Cardiac fibroblast (primary cell): ENCODE data around the gene GADD45G.

ENCODE experiments used
- DNase-seq, 2 donors: peaks; one replicate each; pipeline versions ENCODE4 v3.0.0 to v3.0.0-alpha.2; 2010; ENCODE audit warnings: low read depth in 2 of 2
- H3K4me3 ChIP-seq, 2 donors: replicated peaks in 1 of 2; 1 replicate in 1 of 2; 2 replicates in 1 of 2; pipeline ENCODE4 v1.5.1; 2011; ENCODE audit warnings: low read depth in 2 of 2, low read length in 2 of 2, mild to moderate bottlenecking in 2 of 2, moderate library complexity in 1 of 2
- CTCF ChIP-seq: IDR thresholded peaks from one replicate; pipeline ENCODE4 v1.5.1; 2011; ENCODE audit warnings: low read depth, mild to moderate bottlenecking, low read length, inconsistent platforms

The GADD45G gene

GRCh38 chr9:89640801-89641200 lies 36.0 kb downstream of the GADD45G start:
- no peak for DNase-seq
- no peak for TF ChIP-seq CTCF
- H3K4me3 ChIP-seq, result no peak overlapping the region

GRCh38 chr9:89641980-89642379 lies 37.2 kb downstream of the GADD45G start:
- DNase-seq, result no peak
- no peak for TF ChIP-seq CTCF
- no peak overlapping the region for H3K4me3 ChIP-seq

- no peak overlapping the region for H3K4me3 ChIP-seq
- no peak for TF ChIP-seq CTCF
- no peak for DNase-seq
These were observed 38.0 kb downstream of the GADD45G start for GRCh38 chr9:89642789-89643188.

DNA sequence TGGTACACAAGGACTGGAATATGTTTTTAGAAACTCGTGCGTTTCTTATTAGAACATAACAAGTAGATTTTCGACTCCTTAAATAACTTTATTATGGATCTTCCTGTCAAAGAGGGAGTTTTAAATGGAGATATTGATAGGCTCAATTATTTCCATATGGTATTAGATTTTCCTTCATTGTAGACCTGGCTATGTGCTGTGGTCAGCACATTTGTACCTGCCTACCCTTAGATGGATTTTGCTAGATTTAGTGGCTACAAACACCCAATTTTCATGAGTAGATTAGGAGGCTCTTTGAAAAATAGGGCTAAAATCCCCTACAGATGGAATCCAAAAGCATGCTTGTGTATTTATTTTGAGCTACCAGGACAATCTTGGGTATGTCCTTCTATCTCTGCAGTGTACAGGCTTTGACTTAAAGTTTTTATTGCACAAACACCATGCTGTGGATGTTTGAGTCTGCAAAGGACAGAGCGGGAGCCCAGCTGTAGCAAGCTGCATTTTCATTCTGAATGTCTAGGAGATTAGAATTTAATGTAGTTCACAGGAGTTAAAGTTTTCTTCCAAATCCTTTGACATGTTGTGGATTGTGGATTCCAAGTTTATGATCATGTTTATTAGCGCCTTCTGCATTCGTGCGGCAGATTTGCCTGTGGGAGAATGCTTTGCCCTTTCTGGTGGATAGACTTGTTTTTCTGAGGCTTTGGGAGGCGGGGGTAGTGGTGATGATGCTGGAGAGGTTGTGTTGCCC lies 41.6 kb downstream of the GADD45G start:
- H3K4me3 ChIP-seq, result no peak overlapping the region
- TF ChIP-seq CTCF, result no peak
- DNase-seq, result no peak

- no peak overlapping the region for H3K4me3 ChIP-seq
- no peak for TF ChIP-seq CTCF
- no peak for DNase-seq
These were observed 42.7 kb downstream of the GADD45G start for GRCh38 chr9:89647366-89648128.

DNA sequence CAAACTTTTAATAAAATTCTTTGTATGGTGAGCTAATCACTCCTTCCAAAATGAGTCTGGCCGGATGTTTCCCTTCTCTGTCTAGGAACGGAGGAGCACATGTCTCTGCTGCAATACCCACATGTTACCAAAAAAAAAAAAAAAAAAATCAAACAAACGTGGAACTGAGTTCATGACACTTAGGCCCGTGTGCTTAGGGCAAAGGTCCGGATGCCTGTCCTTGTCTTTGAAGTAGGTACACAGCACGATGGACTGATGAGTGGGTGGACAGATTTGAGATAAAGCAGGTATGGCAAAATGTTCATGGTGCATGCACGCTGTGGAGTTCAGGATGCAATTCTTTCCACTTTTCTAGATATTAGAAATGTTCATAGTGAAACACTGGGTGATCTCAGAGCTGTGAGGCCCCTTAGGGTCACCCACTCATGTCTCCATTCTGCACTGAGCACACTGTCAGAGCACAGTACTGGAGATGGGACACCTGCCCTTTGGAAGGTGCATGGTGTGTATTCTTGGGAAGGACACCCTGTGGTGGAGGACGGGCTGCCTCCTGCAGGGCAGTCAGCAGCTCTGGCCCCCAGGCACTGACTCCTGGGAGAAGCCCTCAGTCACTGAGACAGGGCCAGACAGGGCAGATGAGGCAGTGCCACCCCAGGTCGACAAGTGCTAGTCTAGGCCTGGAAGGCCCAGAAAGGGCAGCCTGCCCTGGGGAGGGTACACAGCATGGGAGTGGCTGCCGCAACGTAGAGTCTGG lies 43.6 kb downstream of the GADD45G start:
- TF ChIP-seq CTCF, result no peak
- H3K4me3 ChIP-seq, result no peak overlapping the region
- no peak for DNase-seq
